ACHN (cell line): ENCODE results near the gene TMEM200A.

Experiments
- DNase-seq: peaks from one replicate; pipeline ENCODE4 v3.0.0-alpha.2; 2015
- in situ Hi-C: cut with HindIII; loops from 2 replicates; pipeline ENCODE4 v1.10.0; 2017; ENCODE audit warnings: low sequenced_read_pairs, low pct_ligation_motif_present, low pct_unique_long_range_greater_than_20kb

Gene TMEM200A

GRCh38 chr6:130411481-130411880, 45.7 kb downstream of the TMEM200A start:
- in situ Hi-C loops = no loop called here
- DNase-seq = no peak

GRCh38 chr6:130412556-130413290, 46.9 kb downstream of the TMEM200A start:
- in situ Hi-C loops = no loop called here
- no peak for DNase-seq

- in situ Hi-C loops = no loop called here
- DNase-seq = no peak
Observed at GRCh38 chr6:130417951-130418350, 52.1 kb downstream of the TMEM200A start.

GRCh38 chr6:130420911-130421310, 55.1 kb downstream of the TMEM200A start:
- no peak for DNase-seq
- in situ Hi-C loops = no loop called here

GRCh38 chr6:130421585-130421984, 55.8 kb downstream of the TMEM200A start:
- in situ Hi-C loops = no loop called here
- DNase-seq = no peak

- no peak for DNase-seq
- in situ Hi-C loops = no loop called here
Observed at GRCh38 chr6:130423044-130423443, 57.2 kb downstream of the TMEM200A start.

GRCh38 chr6:130424710-130425109, 58.9 kb downstream of the TMEM200A start:
- DNase-seq = no peak
- in situ Hi-C loops = no loop called here

GRCh38 chr6:130425537-130425936, 59.7 kb downstream of the TMEM200A start:
- in situ Hi-C loops = no loop called here
- DNase-seq = no peak

GRCh38 chr6:130426066-130426721, 60.4 kb downstream of the TMEM200A start:
- in situ Hi-C loops = no loop called here
- DNase-seq = no peak

GRCh38 chr6:130431346-130431852, 65.6 kb downstream of the TMEM200A start:
- no peak for DNase-seq
- in situ Hi-C loops = no loop called here

- in situ Hi-C loops = no loop called here
- DNase-seq = no peak
Observed at GRCh38 chr6:130432838-130433237, 67.0 kb downstream of the TMEM200A start.

- in situ Hi-C loops = no loop called here
- no peak for DNase-seq
Observed at GRCh38 chr6:130434174-130434873, 68.5 kb downstream of the TMEM200A start.

- DNase-seq = no peak
- in situ Hi-C loops = no loop called here
Observed at GRCh38 chr6:130435181-130435580, 69.4 kb downstream of the TMEM200A start.

- in situ Hi-C loops = no loop called here
- no peak for DNase-seq
Observed at GRCh38 chr6:130437961-130438360, 72.1 kb downstream of the TMEM200A start.

- in situ Hi-C loops = no loop called here
Observed at GRCh38 chr6:130447374-130447773, 81.6 kb downstream of the TMEM200A start.

GRCh38 chr6:130452336-130452735, 86.5 kb downstream of the TMEM200A start:
- DNase-seq = no peak
- in situ Hi-C loops = no loop called here

More at GRCh38 chr6:130447374-130447773, 81.6 kb downstream of the TMEM200A start:
- DNase-seq = no peak

GRCh38 chr6:130453230-130453629, 87.4 kb downstream of the TMEM200A start:
- in situ Hi-C loops = no loop called here
- no peak for DNase-seq

- DNase-seq = no peak
- in situ Hi-C loops = no loop called here
Observed at GRCh38 chr6:130457605-130458004, 91.8 kb downstream of the TMEM200A start.

- in situ Hi-C loops = no loop called here
- no peak for DNase-seq
Observed at GRCh38 chr6:130459316-130459715, 93.5 kb downstream of the TMEM200A start.
